SU-DHL-6 (cell line): ENCODE data around the gene NCOA1.

Source experiments
- H2AFZ ChIP-seq: fragments of 200-600 bp; sonication (generic); 2 replicates; pipeline ENCODE4 v1.6.1; 2014; ENCODE audit warnings: low read depth, mild to moderate bottlenecking, moderate library complexity, mixed read lengths, antibody characterized with exemption, low read length; ENCODE audit not compliant: severe bottlenecking
- H3F3A ChIP-seq: fragments of 200-600 bp; shearing (Covaris generic); 2 replicates; pipeline ENCODE4 v1.6.0; 2016; ENCODE audit warnings: antibody characterized with exemption, mild to moderate bottlenecking; ENCODE audit not compliant: insufficient read depth
- H3K27ac ChIP-seq: fragments of 200-600 bp; sonication (generic); 2 replicates; pipeline ENCODE4 v1.5.1; 2016; ENCODE audit warnings: low read depth, mild to moderate bottlenecking, low read length, moderate library complexity, mixed read lengths
- H3K27me3 ChIP-seq: fragments of 200-600 bp; sonication (generic), shearing (Covaris generic); 2 replicates; pipeline ENCODE4 v1.6.0; 2014; ENCODE audit warnings: mild to moderate bottlenecking, low read length
- H3K36me3 ChIP-seq: fragments of 200-600 bp; sonication (generic); 2 replicates; pipeline ENCODE4 v1.6.1; 2014; ENCODE audit warnings: mild to moderate bottlenecking, low read length, mixed read lengths
- H3K4me2 ChIP-seq: fragments of 300-600, 200-600 bp; shearing (Covaris generic), sonication (generic); 2 replicates; pipeline ENCODE4 v1.6.0; 2014; ENCODE audit warnings: low read length, low read depth, mild to moderate bottlenecking; ENCODE audit not compliant: poor library complexity, severe bottlenecking
- H3K4me3 ChIP-seq: fragments of 200-600 bp; sonication (generic); 2 replicates; pipeline ENCODE4 v1.5.1; 2014; ENCODE audit warnings: antibody characterized with exemption, low read length, mild to moderate bottlenecking, mixed read lengths; ENCODE audit not compliant: insufficient read depth, poor library complexity, severe bottlenecking
- H3K79me2 ChIP-seq: fragments of 200-600 bp; sonication (generic); 2 replicates; pipeline ENCODE4 v1.6.1; 2014; ENCODE audit warnings: mild to moderate bottlenecking, low read length, moderate library complexity; ENCODE audit not compliant: insufficient read depth
- H3K9ac ChIP-seq: fragments of 200-600 bp; sonication (generic); 2 replicates; pipeline ENCODE4 v1.7.0; 2014; ENCODE audit warnings: mild to moderate bottlenecking, low read length
- H3K9me2 ChIP-seq: fragments of 200-600 bp; sonication (generic); replicated peaks from 2 replicates; pipeline ENCODE4 v1.6.1; 2014; ENCODE audit warnings: low read length; ENCODE audit not compliant: insufficient read depth
- H3K9me3 ChIP-seq: fragments of 200-600 bp; sonication (generic); 2 replicates; pipeline ENCODE4 v1.6.1; 2014; ENCODE audit warnings: low read length, mixed read lengths; ENCODE audit not compliant: insufficient read depth
- H4K20me1 ChIP-seq: fragments of 200-600 bp; sonication (generic); 2 replicates; pipeline ENCODE4 v1.6.1; 2014; ENCODE audit warnings: low read depth, mild to moderate bottlenecking, antibody characterized with exemption, low read length, moderate library complexity, mixed read lengths
- CTCF ChIP-seq: fragments of 200-600 bp; sonication (generic); IDR thresholded peaks from one replicate; pipeline ENCODE4 v1.5.1; 2017; ENCODE audit warnings: antibody characterized with exemption, mild to moderate bottlenecking, low read length, moderate library complexity; ENCODE audit not compliant: insufficient read depth, poor library complexity, severe bottlenecking
- EZH2phosphoT487 ChIP-seq: fragments of 200-600 bp; sonication (generic), shearing (Covaris generic); conservative IDR thresholded peaks from 2 replicates; pipeline ENCODE4 v1.6.1; 2018; ENCODE audit warnings: mild to moderate bottlenecking, antibody characterized with exemption, low read length, moderate library complexity, mixed read lengths

NCOA1 gene

GRCh38 chr2:24570225-24570624, 79.2 kb downstream of the NCOA1 start:
- no peak overlapping the region for H3K4me2 ChIP-seq
- no peak overlapping the region for H3K27ac ChIP-seq
- H2AFZ ChIP-seq = no peak overlapping the region
- H3K9ac ChIP-seq = no peak overlapping the region
- no peaks in the 10 kb centered on the region for H3K36me3 ChIP-seq
- TF ChIP-seq CTCF (no peak), EZH2phosphoT487 (no peak)
- no peaks in the 10 kb centered on the region for H3F3A ChIP-seq
- no peaks in the 10 kb centered on the region for H3K79me2 ChIP-seq
- no peaks in the 10 kb centered on the region for H3K27me3 ChIP-seq
- no peaks in the 10 kb centered on the region for H4K20me1 ChIP-seq
- H3K4me3 ChIP-seq = no peak overlapping the region
- H3K9me2 ChIP-seq = no peaks in the 10 kb centered on the region
- peaks cover 11% of the 10 kb centered on the region; the same call in 1 of the 2 replicates for H3K9me3 ChIP-seq

GRCh38 chr2:24571828-24572442, 80.9 kb downstream of the NCOA1 start:
- Histone ChIP-seq H2AFZ (no peak overlapping the region), H3K79me2 (no peaks in the 10 kb centered on the region), H3K27me3 (no peaks in the 10 kb centered on the region), H3K4me3 (no peak overlapping the region), H3F3A (peaks cover 6% of the 10 kb centered on the region; the same call in 1 of the 2 replicates), H3K9me2 (no peaks in the 10 kb centered on the region), H3K4me2 (no peak overlapping the region), H3K9me3 (no peaks in the 10 kb centered on the region), H4K20me1 (no peaks in the 10 kb centered on the region), H3K9ac (no peak overlapping the region), H3K36me3 (no peaks in the 10 kb centered on the region), H3K27ac (no peak overlapping the region)
- TF ChIP-seq EZH2phosphoT487 (no peak), CTCF (no peak)

GRCh38 chr2:24576146-24576545, 85.1 kb downstream of the NCOA1 start:
- H3F3A ChIP-seq = peaks cover 21% of the 10 kb centered on the region; the same call in 1 of the 2 replicates
- TF ChIP-seq CTCF = no peak
- no peak for TF ChIP-seq EZH2phosphoT487

More at GRCh38 chr2:24576146-24576545, 85.1 kb downstream of the NCOA1 start:
- no peaks in the 10 kb centered on the region for H3K9me3 ChIP-seq
- peak overlapping the region; percentile 91 for H3K27ac ChIP-seq
- H3K9me2 ChIP-seq = no peaks in the 10 kb centered on the region
- no peaks in the 10 kb centered on the region for H3K79me2 ChIP-seq
- no peaks in the 10 kb centered on the region for H3K36me3 ChIP-seq
- H3K9ac ChIP-seq = no peak overlapping the region
- H3K4me2 ChIP-seq = peak overlapping the region; percentile 70
- H4K20me1 ChIP-seq = no peaks in the 10 kb centered on the region
- H3K4me3 ChIP-seq = no peak overlapping the region
- H3K27me3 ChIP-seq = no peaks in the 10 kb centered on the region
- H2AFZ ChIP-seq = no peak overlapping the region
